ENCODE measurements around the gene ZNF581.
A peak's percentile ranks its signal among the peaks of the same experiment; 100 is the strongest.

ZNF581 gene

GRCh38 chr19:55668603-55669348 is 25.3 kb downstream of the ZNF581 start:
- DNase-seq: no peak

- no peak for DNase-seq
These were observed 26.2 kb downstream of the ZNF581 start for GRCh38 chr19:55669418-55670279.

GRCh38 chr19:55670280-55671053 is 27.0 kb downstream of the ZNF581 start:
- DNase-seq: no peak

GRCh38 chr19:55671054-55671378 is 27.6 kb downstream of the ZNF581 start:
- no peak for DNase-seq

GRCh38 chr19:55672418-55672817 is 29.0 kb downstream of the ZNF581 start:
- no peak for DNase-seq

GRCh38 chr19:55673465-55673864 is 30.0 kb downstream of the ZNF581 start:
- DNase-seq: no peak

- no peak for DNase-seq
These were observed 30.4 kb downstream of the ZNF581 start for GRCh38 chr19:55673889-55674288.

GRCh38 chr19:55674459-55674840 is 31.0 kb downstream of the ZNF581 start:
- DNase-seq: no peak

- DNase-seq: peak; percentile 99
These were observed 31.6 kb downstream of the ZNF581 start, which contains the start of gene EPN1 for GRCh38 chr19:55674841-55675660. Gene EPN1 (plus strand): TSS chr19:55675226. CDS start chr19:55678628, 3,402 bp downstream.

- DNase-seq: no peak
These were observed 32.4 kb downstream of the ZNF581 start for GRCh38 chr19:55675661-55676354.

- DNase-seq: no peak
These were observed 32.9 kb downstream of the ZNF581 start for GRCh38 chr19:55676383-55676782.

GRCh38 chr19:55676889-55677505 is 33.5 kb downstream of the ZNF581 start:
- no peak for DNase-seq

GRCh38 chr19:55677572-55678028 is 34.2 kb downstream of the ZNF581 start:
- DNase-seq: no peak

GRCh38 chr19:55678121-55678671 is 34.7 kb downstream of the ZNF581 start:
- no peak for DNase-seq

- peak; percentile 42 for DNase-seq
These were observed 36.2 kb downstream of the ZNF581 start for GRCh38 chr19:55679343-55680257.

GRCh38 chr19:55680339-55681130 is 37.1 kb downstream of the ZNF581 start:
- DNase-seq: no peak

GRCh38 chr19:55681131-55682092 is 38.0 kb downstream of the ZNF581 start:
- no peak for DNase-seq
